Measurements from ENCODE around the gene KBTBD2.

DNA sequence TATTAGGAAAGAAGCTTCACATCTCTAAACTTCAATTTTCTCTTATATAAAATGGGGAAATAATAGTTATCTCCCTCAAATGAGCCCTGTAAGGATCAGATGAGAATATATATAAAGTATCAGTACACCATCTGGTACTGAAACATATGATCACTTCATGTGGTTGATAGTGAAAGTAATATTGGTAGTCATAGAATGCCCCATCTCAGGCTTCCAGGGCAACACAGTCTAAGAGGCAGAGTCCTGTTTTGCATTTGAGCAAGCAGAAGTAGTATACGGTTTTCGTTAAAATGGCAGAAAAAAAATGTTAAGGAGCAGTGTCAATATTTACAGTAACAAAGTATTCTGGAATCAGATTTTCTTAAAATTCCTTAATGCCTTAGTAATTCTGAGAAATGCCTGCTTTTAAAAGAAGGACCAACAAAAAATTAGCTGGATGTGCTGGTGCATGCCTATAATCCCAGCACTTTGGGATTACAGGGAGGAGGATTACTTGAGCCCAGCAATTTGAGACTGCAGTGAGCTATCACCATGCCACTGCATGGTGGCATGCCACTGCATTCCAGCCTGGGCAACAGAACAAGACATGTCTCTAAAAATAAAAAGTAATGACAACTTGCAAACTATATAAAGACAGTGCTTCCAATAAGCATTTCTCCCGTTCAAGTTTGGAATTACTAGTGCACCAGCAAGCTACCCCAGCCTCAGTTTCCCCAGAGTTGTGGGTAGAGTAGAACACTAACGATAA, 19.8 kb downstream of the KBTBD2 start:
- TF ChIP-seq EZH2 (IDR thresholded peaks at IDR 0.05; ENCODE audit: low read depth, unreplicated experiment) (no peak), POLR2AphosphoS5 (IDR thresholded peaks at IDR 0.05; ENCODE audit: low read depth) (no peak), EZH2phosphoT487 (IDR thresholded peaks at IDR 0.05; ENCODE audit: unreplicated experiment) (no peak), STAT1 (IDR thresholded peaks at IDR 0.05; ENCODE audit: unreplicated experiment) (no peak), CTCF (conservative IDR thresholded peaks at IDR 0.05; ENCODE audit: low read depth in 2 of 2) (no peak), NANOG (IDR thresholded peaks at IDR 0.05; ENCODE audit: borderline replicate concordance) (no peak), ZNF114 (CRISPR knock-in tag; IDR thresholded peaks at IDR 0.05) (no peak), CREB1 (CRISPR knock-in tag; IDR thresholded peaks at IDR 0.05; ENCODE audit: low read depth) (no peak)
- TF ChIP-seq, protein P1, sequence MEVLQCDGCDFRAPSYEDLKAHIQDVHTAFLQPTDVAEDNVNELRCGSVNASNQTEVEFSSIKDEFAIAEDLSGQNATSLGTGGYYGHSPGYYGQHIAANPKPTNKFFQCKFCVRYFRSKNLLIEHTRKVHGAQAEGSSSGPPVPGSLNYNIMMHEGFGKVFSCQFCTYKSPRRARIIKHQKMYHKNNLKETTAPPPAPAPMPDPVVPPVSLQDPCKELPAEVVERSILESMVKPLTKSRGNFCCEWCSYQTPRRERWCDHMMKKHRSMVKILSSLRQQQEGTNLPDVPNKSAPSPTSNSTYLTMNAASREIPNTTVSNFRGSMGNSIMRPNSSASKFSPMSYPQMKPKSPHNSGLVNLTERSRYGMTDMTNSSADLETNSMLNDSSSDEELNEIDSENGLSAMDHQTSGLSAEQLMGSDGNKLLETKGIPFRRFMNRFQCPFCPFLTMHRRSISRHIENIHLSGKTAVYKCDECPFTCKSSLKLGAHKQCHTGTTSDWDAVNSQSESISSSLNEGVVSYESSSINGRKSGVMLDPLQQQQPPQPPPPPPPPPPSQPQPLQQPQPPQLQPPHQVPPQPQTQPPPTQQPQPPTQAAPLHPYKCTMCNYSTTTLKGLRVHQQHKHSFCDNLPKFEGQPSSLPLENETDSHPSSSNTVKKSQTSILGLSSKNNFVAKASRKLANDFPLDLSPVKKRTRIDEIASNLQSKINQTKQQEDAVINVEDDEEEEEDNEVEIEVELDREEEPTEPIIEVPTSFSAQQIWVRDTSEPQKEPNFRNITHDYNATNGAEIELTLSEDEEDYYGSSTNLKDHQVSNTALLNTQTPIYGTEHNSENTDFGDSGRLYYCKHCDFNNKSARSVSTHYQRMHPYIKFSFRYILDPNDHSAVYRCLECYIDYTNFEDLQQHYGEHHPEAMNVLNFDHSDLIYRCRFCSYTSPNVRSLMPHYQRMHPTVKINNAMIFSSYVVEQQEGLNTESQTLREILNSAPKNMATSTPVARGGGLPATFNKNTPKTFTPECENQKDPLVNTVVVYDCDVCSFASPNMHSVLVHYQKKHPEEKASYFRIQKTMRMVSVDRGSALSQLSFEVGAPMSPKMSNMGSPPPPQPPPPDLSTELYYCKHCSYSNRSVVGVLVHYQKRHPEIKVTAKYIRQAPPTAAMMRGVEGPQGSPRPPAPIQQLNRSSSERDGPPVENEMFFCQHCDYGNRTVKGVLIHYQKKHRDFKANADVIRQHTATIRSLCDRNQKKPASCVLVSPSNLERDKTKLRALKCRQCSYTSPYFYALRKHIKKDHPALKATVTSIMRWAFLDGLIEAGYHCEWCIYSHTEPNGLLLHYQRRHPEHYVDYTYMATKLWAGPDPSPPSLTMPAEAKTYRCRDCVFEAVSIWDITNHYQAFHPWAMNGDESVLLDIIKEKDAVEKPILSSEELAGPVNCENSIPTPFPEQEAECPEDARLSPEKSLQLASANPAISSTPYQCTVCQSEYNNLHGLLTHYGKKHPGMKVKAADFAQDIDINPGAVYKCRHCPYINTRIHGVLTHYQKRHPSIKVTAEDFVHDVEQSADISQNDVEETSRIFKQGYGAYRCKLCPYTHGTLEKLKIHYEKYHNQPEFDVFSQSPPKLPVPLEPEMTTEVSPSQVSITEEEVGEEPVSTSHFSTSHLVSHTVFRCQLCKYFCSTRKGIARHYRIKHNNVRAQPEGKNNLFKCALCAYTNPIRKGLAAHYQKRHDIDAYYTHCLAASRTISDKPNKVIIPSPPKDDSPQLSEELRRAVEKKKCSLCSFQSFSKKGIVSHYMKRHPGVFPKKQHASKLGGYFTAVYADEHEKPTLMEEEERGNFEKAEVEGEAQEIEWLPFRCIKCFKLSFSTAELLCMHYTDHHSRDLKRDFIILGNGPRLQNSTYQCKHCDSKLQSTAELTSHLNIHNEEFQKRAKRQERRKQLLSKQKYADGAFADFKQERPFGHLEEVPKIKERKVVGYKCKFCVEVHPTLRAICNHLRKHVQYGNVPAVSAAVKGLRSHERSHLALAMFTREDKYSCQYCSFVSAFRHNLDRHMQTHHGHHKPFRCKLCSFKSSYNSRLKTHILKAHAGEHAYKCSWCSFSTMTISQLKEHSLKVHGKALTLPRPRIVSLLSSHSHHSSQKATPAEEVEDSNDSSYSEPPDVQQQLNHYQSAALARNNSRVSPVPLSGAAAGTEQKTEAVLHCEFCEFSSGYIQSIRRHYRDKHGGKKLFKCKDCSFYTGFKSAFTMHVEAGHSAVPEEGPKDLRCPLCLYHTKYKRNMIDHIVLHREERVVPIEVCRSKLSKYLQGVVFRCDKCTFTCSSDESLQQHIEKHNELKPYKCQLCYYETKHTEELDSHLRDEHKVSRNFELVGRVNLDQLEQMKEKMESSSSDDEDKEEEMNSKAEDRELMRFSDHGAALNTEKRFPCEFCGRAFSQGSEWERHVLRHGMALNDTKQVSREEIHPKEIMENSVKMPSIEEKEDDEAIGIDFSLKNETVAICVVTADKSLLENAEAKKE (CRISPR knock-in tag; IDR thresholded peaks at IDR 0.05): no peak
- TF ChIP-seq, protein P2, sequence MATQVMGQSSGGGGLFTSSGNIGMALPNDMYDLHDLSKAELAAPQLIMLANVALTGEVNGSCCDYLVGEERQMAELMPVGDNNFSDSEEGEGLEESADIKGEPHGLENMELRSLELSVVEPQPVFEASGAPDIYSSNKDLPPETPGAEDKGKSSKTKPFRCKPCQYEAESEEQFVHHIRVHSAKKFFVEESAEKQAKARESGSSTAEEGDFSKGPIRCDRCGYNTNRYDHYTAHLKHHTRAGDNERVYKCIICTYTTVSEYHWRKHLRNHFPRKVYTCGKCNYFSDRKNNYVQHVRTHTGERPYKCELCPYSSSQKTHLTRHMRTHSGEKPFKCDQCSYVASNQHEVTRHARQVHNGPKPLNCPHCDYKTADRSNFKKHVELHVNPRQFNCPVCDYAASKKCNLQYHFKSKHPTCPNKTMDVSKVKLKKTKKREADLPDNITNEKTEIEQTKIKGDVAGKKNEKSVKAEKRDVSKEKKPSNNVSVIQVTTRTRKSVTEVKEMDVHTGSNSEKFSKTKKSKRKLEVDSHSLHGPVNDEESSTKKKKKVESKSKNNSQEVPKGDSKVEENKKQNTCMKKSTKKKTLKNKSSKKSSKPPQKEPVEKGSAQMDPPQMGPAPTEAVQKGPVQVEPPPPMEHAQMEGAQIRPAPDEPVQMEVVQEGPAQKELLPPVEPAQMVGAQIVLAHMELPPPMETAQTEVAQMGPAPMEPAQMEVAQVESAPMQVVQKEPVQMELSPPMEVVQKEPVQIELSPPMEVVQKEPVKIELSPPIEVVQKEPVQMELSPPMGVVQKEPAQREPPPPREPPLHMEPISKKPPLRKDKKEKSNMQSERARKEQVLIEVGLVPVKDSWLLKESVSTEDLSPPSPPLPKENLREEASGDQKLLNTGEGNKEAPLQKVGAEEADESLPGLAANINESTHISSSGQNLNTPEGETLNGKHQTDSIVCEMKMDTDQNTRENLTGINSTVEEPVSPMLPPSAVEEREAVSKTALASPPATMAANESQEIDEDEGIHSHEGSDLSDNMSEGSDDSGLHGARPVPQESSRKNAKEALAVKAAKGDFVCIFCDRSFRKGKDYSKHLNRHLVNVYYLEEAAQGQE (IDR thresholded peaks at IDR 0.05; ENCODE audit: unreplicated experiment): no peak
